ENCODE data around the gene AIP.

The AIP gene

GRCh38 chr11:67538306-67538705 is 55.5 kb downstream of the AIP start:
- no peak for DNase-seq

GRCh38 chr11:67538823-67539505 is 56.1 kb downstream of the AIP start:
- DNase-seq: no peak

- no peak for DNase-seq
Observed at GRCh38 chr11:67539550-67539949, 56.7 kb downstream of the AIP start.
